ENCODE data around the gene MOCOS.
"Not testable (repeated sequence)": the region's sequence is repeated elsewhere in the genome, so short reads cannot be mapped to it uniquely, and the experiment has no call there.

The MOCOS gene, protein sequence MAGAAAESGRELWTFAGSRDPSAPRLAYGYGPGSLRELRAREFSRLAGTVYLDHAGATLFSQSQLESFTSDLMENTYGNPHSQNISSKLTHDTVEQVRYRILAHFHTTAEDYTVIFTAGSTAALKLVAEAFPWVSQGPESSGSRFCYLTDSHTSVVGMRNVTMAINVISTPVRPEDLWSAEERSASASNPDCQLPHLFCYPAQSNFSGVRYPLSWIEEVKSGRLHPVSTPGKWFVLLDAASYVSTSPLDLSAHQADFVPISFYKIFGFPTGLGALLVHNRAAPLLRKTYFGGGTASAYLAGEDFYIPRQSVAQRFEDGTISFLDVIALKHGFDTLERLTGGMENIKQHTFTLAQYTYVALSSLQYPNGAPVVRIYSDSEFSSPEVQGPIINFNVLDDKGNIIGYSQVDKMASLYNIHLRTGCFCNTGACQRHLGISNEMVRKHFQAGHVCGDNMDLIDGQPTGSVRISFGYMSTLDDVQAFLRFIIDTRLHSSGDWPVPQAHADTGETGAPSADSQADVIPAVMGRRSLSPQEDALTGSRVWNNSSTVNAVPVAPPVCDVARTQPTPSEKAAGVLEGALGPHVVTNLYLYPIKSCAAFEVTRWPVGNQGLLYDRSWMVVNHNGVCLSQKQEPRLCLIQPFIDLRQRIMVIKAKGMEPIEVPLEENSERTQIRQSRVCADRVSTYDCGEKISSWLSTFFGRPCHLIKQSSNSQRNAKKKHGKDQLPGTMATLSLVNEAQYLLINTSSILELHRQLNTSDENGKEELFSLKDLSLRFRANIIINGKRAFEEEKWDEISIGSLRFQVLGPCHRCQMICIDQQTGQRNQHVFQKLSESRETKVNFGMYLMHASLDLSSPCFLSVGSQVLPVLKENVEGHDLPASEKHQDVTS

DNA sequence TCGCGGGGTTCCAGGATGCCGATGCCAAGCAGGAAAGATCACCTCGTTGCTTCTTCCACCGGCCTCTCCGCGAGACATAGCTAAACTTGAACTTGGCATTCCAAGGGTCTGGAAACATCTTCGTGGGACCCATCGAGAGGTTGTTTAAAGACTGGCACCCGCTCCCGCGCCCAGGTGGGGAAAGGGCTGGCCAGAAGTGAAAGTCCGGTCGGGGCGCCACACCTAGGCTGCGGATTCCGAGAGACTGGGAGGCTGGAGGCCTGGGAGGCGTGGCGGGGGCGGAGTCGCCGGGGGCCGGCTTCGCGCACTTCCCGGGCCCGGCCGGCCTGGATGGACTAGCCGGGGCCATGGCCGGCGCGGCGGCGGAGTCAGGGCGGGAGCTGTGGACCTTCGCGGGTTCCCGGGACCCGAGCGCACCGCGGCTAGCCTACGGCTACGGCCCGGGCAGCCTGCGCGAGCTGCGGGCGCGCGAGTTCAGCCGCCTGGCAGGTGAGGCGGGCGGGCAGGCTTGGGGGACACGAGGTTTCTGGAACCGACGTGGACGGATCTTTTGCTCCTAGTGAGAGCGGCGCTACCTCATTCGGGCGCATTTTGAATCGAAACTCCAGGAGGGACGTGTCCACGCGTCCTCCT lies at the start of gene MOCOS:
Gene MOCOS, plus strand, starts transcription at position 305 of the 633 bp plus-strand sequence. Its CDS starts 43 bp downstream, at position 348.
- DNase-seq (ENCODE audit: low read depth, low spot score) = no peak

DNA sequence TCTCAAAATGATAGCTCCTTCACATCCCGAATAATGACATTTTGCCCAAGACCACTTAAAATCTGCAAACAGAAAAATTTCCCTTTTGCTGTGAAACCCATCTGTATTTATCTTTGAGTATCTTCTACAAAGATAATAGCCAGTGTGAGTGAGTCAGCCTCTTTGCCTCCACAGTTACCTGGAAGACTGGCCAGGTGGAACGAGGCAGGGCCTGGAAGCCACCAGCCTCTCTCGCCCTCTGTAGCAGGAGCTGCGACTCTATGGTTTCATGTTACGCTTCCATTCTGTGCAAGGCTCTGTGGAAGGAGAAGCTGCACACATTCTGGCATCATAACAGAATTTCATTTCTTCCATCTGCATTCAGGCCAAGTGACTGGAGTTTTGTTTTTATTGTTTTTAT lies 48.1 kb upstream of the MOCOS start:
- DNase-seq (ENCODE audit: low read depth, low spot score) = no peak

DNA sequence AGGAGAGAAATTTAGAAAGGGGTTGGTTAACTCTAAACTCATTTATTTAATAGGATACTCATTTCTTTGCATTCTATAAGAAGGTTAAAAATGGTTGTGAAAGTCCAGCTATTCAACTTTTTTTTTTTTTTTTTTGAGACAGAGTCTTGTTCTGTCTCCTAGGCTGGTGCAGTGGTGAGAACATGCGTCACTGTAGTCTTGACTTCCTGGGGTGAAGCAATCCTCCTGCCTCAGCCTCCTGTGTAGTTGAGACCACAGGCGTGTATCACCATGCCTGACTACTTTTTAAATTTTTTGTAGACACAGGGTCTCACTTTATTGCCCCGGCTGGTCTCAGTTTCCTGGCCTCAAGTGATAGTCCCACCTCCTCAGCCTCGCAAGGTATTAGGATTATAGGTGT lies 45.7 kb upstream of the MOCOS start:
- no peak for DNase-seq (ENCODE audit: low read depth, low spot score)

DNA sequence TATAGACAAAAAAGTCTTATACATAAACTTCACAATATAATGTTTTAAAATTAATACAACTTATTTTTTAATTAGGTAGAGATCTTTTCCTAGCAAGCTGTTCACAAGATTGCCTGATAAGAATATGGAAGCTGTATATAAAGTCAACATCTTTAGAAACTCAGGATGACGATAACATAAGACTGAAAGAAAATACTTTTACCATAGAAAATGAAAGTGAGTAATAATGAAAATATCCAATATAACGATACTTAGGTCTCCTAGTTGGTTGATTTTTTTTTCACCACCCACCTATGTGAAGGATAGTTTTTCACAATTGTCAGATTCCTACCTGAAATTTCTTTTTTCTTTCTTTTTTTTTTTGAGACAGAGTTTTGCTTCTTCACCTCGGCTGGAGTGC lies 44.5 kb upstream of the MOCOS start:
- DNase-seq (ENCODE audit: low read depth, low spot score) = no peak

DNA sequence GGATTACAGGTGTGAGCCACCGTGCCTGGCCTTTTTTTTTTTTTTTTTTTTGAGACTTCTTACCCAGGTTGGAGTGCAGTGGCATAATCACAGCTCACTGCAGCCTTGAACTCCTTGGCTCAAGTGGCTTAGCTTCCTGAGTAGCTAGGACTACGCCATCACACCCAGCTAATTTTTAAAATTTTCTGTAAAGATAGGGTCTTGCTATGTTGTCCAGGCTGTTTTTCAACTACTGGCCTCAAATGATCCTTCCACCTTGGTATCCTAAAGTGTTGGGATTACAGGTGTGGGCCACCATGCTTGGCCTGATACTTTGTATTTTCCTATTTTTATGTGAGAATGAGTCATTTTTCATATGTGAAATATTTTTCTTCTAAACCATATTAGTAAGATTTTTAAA lies 43.9 kb upstream of the MOCOS start:
- no peak for DNase-seq (ENCODE audit: low read depth, low spot score)

DNA sequence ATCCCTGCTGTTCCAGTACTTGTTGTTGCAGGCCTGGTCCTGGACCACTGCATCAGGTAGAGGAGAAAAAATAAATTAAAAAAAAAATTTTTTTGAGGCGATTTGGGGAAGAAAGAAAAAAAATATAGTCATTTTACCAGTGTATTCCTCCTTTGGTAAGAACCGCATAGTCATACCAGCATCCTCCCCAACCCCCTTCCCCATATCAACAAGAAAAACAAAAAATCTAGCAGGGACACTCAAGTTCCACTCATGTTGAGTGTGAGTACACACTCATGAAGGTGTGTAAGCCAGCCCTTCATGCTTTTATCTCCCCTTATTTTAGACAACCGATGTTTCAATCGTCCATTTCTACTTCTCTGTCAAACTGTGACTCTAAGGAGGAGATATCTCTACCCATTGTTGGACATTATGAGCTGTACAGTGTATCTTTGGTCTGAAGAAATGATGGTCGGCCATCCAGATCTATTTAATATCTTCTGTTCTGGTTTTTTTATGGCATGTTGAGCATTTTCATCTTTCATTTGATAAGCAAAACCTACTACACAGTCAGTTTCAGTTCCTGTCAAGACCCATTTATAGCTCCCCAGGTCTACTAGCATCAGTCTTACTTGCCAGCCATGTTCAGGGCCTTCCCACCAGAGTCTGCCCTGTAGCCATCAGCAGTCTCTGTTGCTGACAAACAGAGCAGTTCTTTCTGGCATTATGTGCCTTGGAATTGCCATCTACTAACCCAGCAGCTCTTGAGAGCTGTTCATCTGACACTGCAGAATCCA lies 37.6 kb upstream of the MOCOS start:
- no peak for DNase-seq (ENCODE audit: low read depth, low spot score)

DNA sequence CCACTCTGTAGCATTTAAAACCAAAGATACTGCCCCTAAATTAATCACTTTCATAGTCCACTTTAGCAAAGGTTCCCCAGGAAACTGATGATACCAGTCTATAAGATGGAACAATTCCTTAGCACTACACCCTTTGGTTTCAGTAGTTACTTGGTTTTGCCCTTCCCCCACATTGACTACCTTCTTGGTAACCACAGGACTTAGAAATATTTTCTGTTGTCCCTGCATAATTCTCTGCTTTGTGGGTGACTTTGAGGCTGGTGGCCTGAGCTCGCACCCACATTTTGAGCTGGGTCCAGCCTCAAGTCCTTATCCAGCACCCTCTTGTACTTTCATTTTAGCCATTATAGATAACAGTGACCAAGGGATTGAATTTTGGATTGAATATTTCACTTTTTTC lies 34.5 kb upstream of the MOCOS start:
- DNase-seq (ENCODE audit: low read depth, low spot score) = no peak

DNA sequence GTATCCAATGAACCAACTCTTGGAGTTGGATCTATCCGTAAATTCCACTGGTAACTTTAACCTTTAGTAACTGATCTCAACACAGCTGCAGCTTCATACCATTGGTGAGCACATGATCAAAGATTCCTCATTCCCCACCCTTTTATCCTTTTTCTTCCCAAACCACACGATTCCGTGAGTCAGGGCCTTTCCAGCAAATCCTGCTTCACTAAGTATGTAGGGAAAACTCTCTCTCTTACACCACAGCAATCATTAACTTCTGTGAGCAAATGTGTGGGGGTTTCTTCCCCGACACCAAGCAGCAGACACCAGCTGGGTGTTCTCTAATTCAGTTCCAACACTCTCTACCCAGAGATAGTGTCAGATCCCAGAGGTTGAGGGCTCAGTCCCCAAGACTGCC lies 34.1 kb upstream of the MOCOS start:
- DNase-seq (ENCODE audit: low read depth, low spot score) = no peak

DNA sequence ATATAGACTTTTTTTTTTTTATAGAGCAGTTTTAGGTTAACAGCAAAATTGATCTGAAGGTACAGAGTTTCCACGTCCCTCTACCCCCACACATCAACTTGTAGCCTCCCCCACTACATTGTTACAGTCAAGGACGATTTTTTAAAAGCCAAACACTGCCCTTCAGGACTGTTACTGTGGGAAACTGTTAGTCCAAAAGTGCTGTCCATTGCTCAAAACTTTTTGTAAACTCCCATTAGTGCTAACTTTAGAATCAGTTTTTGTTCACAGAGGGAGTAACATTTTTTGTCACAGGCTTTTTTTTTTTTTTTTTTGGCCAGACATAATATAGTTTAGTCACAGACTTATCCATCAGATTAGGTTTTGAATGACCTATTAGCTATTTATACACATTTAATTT lies 33.5 kb upstream of the MOCOS start:
- no peak for DNase-seq (ENCODE audit: low read depth, low spot score)

DNA sequence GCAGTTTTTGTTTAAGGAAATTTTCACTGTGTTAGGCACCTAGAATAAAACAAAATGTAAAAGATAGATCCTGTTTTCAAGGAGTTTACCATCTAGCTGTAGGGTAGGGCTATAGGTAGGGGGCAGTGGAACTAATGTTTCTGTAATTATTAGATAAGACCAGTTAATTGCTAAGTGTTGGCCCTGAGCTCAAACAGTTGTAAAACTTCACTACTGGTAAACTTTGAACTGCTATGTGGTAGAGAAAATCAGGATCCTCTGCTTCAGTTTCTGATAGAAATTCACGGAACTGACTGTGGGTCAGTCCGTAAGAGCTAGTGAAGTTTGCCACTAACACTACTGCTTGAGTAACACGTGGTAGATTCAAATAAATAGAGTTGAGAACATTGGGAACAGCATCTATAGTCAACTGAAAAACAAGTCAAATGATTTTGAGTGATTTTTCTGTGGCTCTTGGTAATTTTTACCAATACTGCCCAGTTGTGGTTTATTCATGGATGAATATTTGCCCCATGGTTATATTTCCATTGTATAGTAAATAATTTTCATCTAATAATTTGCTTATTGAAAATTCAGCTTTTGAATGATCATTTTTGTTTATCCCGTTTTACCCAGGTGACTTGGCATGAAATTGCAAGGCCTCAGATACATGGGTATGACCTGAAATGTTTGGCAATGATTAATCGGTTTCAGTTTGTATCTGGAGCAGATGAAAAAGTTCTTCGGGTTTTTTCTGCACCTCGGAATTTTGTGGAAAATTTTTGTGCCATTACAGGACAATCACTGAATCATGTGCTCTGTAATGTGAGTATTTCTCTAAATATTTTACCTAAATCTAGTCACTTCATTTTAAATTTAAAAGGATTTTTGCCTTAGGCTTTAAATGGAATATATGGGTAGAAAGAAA lies 31.2 kb upstream of the MOCOS start:
- no peak for DNase-seq (ENCODE audit: low read depth, low spot score)

DNA sequence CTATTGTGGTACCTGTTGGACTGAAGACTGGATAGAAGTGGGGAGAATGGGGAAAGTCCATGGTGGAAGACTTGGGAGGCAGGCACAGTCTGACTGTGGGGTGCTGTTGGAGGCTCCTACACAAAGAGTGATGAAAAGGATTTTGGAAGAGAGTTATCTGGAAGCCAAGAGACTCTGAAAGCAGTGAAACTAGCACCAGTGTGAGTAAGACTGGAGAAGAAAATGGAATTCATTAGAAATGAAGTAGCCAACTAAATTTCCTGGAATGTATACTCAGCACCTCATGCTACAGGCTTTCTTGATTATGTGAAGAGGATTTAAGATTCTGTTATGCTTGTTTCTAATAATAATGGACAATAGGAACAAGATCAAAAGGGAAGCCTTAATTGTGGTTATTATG lies 29.9 kb upstream of the MOCOS start:
- DNase-seq (ENCODE audit: low read depth, low spot score) = no peak

DNA sequence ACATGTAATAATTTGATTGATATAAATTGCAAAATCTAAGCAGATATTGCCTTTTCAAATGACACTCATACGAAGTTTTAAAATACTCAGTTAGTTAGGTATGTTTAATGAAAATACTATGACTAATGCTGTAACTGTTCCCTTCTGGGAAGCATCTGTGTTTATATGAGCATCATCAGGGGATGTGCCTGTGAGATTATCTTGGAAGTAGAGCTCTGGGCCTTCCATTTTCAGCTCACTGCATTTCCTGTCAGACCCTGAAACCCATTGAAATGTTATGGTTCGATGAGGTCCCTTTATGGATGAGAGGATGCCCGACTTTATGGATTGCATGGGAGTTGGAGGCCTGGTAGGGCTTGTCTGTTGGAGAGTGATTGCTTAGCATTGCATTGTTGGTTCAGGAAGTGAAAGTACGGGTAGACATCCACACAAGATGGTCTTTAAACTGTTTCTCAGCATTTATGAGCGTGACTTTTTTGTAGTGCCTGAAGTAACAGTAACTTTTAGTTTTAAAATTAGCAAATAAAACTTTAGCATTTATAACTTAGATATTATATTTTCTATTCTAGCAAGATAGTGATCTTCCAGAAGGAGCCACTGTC lies 28.9 kb upstream of the MOCOS start:
- DNase-seq (ENCODE audit: low read depth, low spot score) = no peak

DNA sequence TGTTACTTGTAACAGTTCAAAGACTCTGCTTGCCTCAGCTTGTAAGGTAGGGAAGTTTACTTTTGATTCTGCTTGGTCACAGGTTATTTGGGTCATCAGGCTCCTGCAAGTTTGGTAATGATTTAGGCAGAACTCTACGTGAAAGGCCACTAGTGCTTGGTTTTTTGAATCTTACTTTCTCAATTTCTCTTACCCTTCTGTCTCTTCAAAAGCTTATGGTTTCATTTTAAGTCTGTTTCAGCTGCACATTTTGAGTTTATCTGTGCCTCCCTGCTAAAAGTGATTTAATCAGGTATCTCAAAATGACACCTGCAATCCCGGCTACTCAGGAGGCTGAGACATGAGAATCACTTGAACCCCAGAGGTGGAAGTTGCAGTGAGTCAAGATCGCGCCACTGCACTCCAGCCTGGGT lies 26.3 kb upstream of the MOCOS start:
- DNase-seq (ENCODE audit: low read depth, low spot score) = no peak

DNA sequence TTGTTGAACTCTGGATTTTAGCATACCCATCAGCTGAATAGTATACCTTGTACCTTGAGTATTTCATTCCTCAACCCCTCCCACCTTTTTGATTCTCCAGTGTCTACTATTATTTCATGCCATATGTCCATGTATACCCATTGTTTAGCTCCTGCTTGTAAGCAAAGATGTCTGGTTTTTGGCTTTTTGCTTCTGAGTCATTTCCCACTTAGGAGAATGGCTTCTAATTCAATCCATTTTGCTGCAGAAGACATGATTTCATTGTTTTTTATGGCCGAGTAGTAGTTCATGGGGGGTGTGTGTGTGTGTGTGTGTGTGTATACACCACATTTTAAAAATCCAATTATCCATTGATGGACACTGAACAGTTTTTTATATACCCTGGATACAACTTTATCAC lies 24.3 kb upstream of the MOCOS start:
- DNase-seq (ENCODE audit: low read depth, low spot score) = no peak

DNA sequence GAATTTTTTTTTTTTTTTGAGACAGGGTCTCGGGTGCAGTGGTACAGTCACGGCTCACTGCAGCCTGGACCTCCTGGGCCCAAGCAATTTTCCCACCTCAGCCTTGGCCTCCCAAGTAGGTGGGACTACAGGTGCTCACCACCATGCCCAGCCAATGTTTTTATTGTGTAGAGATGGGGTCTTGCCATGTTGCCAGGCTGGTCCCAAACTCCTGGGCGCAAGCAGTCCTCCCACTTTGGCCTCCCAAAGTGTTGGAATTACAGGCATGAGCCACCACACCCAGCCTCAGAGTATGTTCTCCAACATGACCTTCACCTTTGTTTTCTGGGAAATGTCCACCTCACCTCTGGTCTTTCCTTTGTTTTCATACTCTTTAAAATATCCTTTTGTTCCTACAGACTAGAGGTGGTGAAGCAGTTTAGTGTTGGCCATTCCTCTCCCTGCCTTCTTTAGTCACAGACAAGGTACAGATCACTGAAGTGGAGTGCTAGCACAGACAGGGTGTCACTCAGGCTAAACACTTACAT lies 19.5 kb upstream of the MOCOS start:
- no peak for DNase-seq (ENCODE audit: low read depth, low spot score)

DNA sequence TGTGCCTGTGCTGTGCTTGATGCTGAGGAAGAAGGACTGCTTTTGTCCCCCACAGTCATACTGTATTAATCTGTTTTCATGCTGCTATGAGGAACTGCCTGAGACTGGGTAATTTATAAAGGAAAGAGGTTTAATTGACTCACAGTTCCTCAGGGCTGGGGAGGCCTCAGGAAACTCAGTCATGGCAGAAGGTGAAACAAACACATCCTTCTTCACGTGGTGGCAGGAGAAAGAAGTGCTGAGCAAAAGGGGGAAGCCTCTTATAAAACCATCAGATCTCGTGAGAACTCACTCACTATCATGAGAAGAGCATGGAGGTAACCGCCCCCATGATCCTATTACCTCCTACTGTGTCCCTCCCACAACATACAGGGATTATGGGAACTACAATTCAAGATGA lies 19.0 kb upstream of the MOCOS start:
- DNase-seq (ENCODE audit: low read depth, low spot score) = not testable (repeated sequence)

DNA sequence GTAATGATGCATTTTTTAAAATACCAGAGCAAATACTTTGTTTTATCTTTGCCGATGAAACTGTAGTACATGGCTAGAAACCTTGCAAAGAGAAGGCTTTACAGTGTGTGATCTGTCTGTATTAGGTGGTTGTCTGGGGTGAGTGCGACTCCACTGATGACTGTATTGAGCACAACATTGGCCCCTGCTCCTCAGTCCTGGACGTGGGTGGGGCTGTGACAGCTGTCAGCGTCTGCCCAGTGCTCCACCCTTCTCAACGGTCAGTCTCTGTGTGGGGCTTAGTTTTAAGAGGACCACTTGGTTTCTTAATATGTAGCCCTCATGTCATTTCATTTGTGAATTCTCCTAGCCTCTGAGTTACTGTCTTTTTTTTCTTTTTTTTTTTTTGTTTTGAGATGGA lies 17.4 kb upstream of the MOCOS start:
- DNase-seq (ENCODE audit: low read depth, low spot score) = no peak

DNA sequence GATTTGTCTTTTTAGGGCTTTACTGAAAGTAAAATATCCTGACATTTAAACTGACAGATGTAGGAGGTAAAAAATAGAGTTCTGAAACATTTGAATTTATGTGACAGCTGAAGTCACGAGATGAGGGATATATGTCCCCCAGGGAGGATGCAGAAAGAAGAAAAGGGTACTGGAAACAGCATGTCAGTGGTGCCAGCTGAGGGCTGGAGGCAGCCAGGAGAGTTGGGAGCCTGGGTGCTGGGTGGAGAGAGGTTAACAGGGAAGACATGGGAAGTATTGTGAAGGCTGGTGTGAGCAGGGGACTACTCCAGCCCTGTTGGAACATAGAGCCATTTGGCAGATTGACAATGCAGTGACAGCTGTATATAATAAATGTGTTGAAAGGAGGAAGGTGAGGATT lies 11.8 kb upstream of the MOCOS start:
- no peak for DNase-seq (ENCODE audit: low read depth, low spot score)

DNA sequence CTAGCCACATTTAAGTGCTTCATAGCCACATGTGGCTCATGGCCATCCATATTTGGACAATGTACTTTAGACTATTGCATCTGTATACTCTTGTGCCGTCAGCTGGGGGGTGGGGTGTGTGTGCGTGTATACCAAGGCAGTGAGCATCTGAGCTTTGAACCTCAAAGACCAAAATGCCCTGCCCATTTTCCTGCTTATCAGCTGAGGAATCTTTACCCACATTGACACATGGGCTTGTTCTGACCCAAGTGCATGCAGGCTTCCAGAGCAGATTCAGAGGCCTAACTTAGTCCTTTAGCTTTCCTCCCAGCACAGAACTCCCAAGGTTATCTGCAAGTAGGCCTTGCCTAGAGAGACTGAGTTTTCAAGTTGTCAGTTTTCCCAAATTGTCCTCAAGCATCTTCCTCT lies 11.1 kb upstream of the MOCOS start:
- no peak for DNase-seq (ENCODE audit: low read depth, low spot score)

DNA sequence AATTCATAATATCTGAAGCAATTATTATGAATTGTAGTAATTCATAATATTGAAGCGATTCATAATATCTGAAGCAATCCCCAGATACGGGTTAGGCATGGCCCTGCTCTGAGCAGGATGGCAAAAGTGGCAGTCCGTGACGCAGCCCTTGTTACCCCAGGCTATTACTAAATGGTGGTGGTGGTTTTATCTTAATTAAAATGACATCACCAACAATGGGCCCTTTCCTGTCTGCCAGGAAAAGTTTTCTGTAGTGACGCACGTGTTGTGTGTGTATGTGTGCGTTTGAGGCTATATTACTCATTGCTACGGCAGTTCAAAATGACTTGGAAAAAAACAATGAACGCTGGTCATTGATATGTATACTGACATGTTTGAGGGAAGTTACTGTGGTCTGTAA lies 10.6 kb upstream of the MOCOS start:
- no peak for DNase-seq (ENCODE audit: low read depth, low spot score)
